ENCODE data around the gene ZFP36L1. TPM values are rescaled to one million over a fixed set of nuclear protein-coding genes. Genes with fewer than 3 reads are reported as not detected.

Gene ZFP36L1
- total and polyA plus RNA-seq, 9 of the 15 experiments (the other 6 are each of a cell fraction or from before 2014, with no cell fraction given): 1.3 to 26.6 (median 3.7) TPM

DNA sequence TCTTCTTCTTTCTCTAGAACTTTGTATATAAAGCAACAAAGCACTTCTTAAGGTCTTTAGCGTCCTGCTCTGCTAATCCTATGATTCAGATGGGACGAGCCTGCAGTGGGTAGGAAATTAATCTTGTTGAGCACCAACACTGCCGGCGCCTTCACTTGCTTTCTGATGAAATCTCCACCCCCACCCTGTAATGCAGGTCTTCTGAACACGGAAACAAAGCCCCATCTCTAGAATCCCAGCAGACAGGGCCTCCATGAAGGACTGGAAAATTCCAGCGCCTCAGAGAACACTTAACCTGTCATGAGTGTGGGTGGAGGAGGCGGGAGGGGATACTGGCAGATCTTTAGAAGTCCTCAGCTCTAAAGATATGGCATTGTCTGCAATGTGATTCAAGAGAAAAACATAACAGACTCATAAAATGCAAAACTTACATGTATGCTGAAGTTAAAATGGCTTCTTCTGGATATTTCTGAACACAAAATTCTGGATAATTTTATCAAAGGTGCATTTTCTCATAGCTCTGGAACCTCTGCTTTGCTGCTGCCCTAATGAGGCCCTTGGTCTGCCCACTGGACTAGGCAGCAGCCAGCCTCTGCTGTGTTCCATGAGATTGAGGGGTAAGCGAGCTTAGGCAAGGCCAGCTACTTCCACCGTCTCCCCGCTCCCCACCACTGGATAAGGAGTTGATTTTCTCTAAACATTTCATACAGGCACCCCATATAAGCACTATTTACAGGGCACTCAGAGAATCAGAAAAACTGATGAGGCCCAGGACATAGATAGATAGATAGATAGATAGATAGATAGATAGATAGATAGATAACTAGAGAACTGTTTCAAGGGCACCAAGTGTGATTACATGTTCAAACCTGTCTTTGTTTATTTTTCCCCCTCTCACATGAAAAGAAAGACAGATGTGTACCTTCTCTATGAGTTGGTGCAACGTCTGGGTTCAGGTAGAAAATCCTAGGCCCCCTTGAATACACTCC, 43.1 kb downstream of the ZFP36L1 start (continued):
- TF ChIP-seq, protein P1, sequence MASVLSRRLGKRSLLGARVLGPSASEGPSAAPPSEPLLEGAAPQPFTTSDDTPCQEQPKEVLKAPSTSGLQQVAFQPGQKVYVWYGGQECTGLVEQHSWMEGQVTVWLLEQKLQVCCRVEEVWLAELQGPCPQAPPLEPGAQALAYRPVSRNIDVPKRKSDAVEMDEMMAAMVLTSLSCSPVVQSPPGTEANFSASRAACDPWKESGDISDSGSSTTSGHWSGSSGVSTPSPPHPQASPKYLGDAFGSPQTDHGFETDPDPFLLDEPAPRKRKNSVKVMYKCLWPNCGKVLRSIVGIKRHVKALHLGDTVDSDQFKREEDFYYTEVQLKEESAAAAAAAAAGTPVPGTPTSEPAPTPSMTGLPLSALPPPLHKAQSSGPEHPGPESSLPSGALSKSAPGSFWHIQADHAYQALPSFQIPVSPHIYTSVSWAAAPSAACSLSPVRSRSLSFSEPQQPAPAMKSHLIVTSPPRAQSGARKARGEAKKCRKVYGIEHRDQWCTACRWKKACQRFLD (CRISPR knock-in tag; IDR thresholded peaks at IDR 0.05): peak; percentile 41; the same call in 1 of the 2 replicates
- TF ChIP-seq SMAD2 (IDR thresholded peaks at IDR 0.05; ENCODE audit: low read depth, low read length) (no peak), POLR2H (tag; IDR thresholded peaks at IDR 0.05; ENCODE audit: low read depth) (peak; percentile 70), GABPB2 (CRISPR knock-in tag; conservative IDR thresholded peaks at IDR 0.05) (no peak), SMAD3 (CRISPR knock-in tag; conservative IDR thresholded peaks at IDR 0.05) (no peak), FOS (IDR thresholded peaks at IDR 0.05; ENCODE audit: extremely low read depth, insufficient read length) (no peak), HOMEZ (CRISPR knock-in tag; IDR thresholded peaks at IDR 0.05) (no peak), EGR1 (conservative IDR thresholded peaks at IDR 0.05) (peak; percentile 83), IFI16 (CRISPR knock-in tag; IDR thresholded peaks at IDR 0.05) (no peak), YBX1 (IDR thresholded peaks at IDR 0.05) (no peak), HMG20A (CRISPR knock-in tag; conservative IDR thresholded peaks at IDR 0.05) (no peak), DMBX1 (CRISPR knock-in tag; IDR thresholded peaks at IDR 0.05; ENCODE audit: borderline replicate concordance) (peak; percentile 68; the same call in 1 of the 2 replicates)
- TF ChIP-seq, protein P2, sequence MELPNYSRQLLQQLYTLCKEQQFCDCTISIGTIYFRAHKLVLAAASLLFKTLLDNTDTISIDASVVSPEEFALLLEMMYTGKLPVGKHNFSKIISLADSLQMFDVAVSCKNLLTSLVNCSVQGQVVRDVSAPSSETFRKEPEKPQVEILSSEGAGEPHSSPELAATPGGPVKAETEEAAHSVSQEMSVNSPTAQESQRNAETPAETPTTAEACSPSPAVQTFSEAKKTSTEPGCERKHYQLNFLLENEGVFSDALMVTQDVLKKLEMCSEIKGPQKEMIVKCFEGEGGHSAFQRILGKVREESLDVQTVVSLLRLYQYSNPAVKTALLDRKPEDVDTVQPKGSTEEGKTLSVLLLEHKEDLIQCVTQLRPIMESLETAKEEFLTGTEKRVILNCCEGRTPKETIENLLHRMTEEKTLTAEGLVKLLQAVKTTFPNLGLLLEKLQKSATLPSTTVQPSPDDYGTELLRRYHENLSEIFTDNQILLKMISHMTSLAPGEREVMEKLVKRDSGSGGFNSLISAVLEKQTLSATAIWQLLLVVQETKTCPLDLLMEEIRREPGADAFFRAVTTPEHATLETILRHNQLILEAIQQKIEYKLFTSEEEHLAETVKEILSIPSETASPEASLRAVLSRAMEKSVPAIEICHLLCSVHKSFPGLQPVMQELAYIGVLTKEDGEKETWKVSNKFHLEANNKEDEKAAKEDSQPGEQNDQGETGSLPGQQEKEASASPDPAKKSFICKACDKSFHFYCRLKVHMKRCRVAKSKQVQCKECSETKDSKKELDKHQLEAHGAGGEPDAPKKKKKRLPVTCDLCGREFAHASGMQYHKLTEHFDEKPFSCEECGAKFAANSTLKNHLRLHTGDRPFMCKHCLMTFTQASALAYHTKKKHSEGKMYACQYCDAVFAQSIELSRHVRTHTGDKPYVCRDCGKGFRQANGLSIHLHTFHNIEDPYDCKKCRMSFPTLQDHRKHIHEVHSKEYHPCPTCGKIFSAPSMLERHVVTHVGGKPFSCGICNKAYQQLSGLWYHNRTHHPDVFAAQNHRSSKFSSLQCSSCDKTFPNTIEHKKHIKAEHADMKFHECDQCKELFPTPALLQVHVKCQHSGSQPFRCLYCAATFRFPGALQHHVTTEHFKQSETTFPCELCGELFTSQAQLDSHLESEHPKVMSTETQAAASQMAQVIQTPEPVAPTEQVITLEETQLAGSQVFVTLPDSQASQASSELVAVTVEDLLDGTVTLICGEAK (IDR thresholded peaks at IDR 0.05): no peak
- TF ChIP-seq, protein P2 (CRISPR knock-in tag; IDR thresholded peaks at IDR 0.05): no peak
